Ectodermal cell (in vitro differentiated cells): Measurements from ENCODE around the gene TMPRSS6.

Source experiments
- H3K27ac ChIP-seq: 2 replicates; pipeline ENCODE4 v1.7.0; 2013; ENCODE audit warnings: mild to moderate bottlenecking, low read depth, low read length; ENCODE audit not compliant: insufficient read depth, poor library complexity, severe bottlenecking
- H3K27me3 ChIP-seq: 2 replicates; pipeline ENCODE4 v1.7.0; 2013; ENCODE audit warnings: mild to moderate bottlenecking, low read length; ENCODE audit not compliant: insufficient read depth, control insufficient read depth, poor library complexity, severe bottlenecking
- H3K36me3 ChIP-seq: one replicate; pipeline ENCODE4 v1.7.0; 2013; ENCODE audit warnings: low read length; ENCODE audit not compliant: control insufficient read depth, insufficient read depth
- H3K4me1 ChIP-seq: one replicate; pipeline ENCODE4 v1.7.0; 2013; ENCODE audit warnings: low read length; ENCODE audit not compliant: control insufficient read depth, insufficient read depth
- H3K4me3 ChIP-seq: 2 replicates; pipeline ENCODE4 v1.7.0; 2013; ENCODE audit warnings: low read depth, low read length, control low read depth; ENCODE audit not compliant: insufficient read depth
- H3K9me3 ChIP-seq: 2 replicates; pipeline ENCODE4 v1.7.0; 2013; ENCODE audit warnings: mild to moderate bottlenecking, low read length, moderate library complexity; ENCODE audit not compliant: control insufficient read depth
- WGBS, 2 experiments: methylation state at CpG; one replicate each; pipeline ENCODE4 v1.1.7; 2013; ENCODE audit warnings: missing lambda C conversion rate in 2 of 2; 5-methylcytosine and 5-hydroxymethylcytosine counted together

The TMPRSS6 gene

GRCh38 chr22:37069319-37069718 lies 40.2 kb downstream of the TMPRSS6 start:
- Histone ChIP-seq H3K9me3 (no peaks in the 10 kb centered on the region), H3K4me3 (no peak overlapping the region), H3K36me3 (no peaks in the 10 kb centered on the region), H3K4me1 (peaks cover 3% of the 10 kb centered on the region), H3K27ac (no peak overlapping the region), H3K27me3 (peaks cover 49% of the 10 kb centered on the region)
- WGBS, 2 experiments = 57 to 69% methylated on average over 9 to 11 of the region's 11 CpGs

GRCh38 chr22:37068859-37069258 lies 40.7 kb downstream of the TMPRSS6 start:
- H3K4me3 ChIP-seq = no peak overlapping the region
- peaks cover 48% of the 10 kb centered on the region for H3K27me3 ChIP-seq
- no peak overlapping the region for H3K27ac ChIP-seq
- no peaks in the 10 kb centered on the region for H3K36me3 ChIP-seq
- peaks cover 3% of the 10 kb centered on the region for H3K4me1 ChIP-seq
- H3K9me3 ChIP-seq = no peaks in the 10 kb centered on the region
- WGBS, 2 experiments = 4 to 5% methylated on average over 36 of the region's 36 CpGs

- no peak overlapping the region for H3K4me3 ChIP-seq
- WGBS, 2 experiments = 87 to 89% methylated on average over 10 of the region's 10 CpGs
- no peaks in the 10 kb centered on the region for H3K9me3 ChIP-seq
- H3K27ac ChIP-seq = no peak overlapping the region
- H3K27me3 ChIP-seq = peaks cover 46% of the 10 kb centered on the region
- peaks cover 10% of the 10 kb centered on the region for H3K4me1 ChIP-seq
- no peaks in the 10 kb centered on the region for H3K36me3 ChIP-seq
Measured at GRCh38 chr22:37067428-37067827, 42.1 kb downstream of the TMPRSS6 start.

GRCh38 chr22:37065961-37066360 lies 43.6 kb downstream of the TMPRSS6 start:
- 92% methylated on average over 9 of the region's 9 CpGs for WGBS, 2 experiments
- Histone ChIP-seq H3K9me3 (no peaks in the 10 kb centered on the region), H3K4me1 (peaks cover 10% of the 10 kb centered on the region), H3K27me3 (peaks cover 37% of the 10 kb centered on the region), H3K27ac (no peak overlapping the region), H3K4me3 (no peak overlapping the region), H3K36me3 (no peaks in the 10 kb centered on the region)

GRCh38 chr22:37065180-37065579 lies 44.3 kb downstream of the TMPRSS6 start:
- H3K9me3 ChIP-seq = no peaks in the 10 kb centered on the region
- WGBS, 2 experiments = 90 to 93% methylated on average over 3 of the region's 3 CpGs
- H3K4me3 ChIP-seq = no peak overlapping the region
- peaks cover 10% of the 10 kb centered on the region for H3K4me1 ChIP-seq
- H3K36me3 ChIP-seq = no peaks in the 10 kb centered on the region
- peaks cover 29% of the 10 kb centered on the region for H3K27me3 ChIP-seq
- no peak overlapping the region for H3K27ac ChIP-seq

GRCh38 chr22:37064553-37064952 lies 45.0 kb downstream of the TMPRSS6 start:
- H3K27me3 ChIP-seq = peaks cover 23% of the 10 kb centered on the region
- no peak overlapping the region for H3K27ac ChIP-seq
- H3K4me3 ChIP-seq = no peak overlapping the region
- no peaks in the 10 kb centered on the region for H3K9me3 ChIP-seq
- WGBS, 2 experiments = 90 to 94% methylated on average over 11 of the region's 11 CpGs
- H3K4me1 ChIP-seq = peaks cover 10% of the 10 kb centered on the region
- H3K36me3 ChIP-seq = no peaks in the 10 kb centered on the region

- no peak overlapping the region for H3K27ac ChIP-seq
- H3K36me3 ChIP-seq = no peaks in the 10 kb centered on the region
- no peak overlapping the region for H3K4me3 ChIP-seq
- 92 to 94% methylated on average over 28 of the region's 28 CpGs for WGBS, 2 experiments
- peaks cover 14% of the 10 kb centered on the region for H3K27me3 ChIP-seq
- H3K9me3 ChIP-seq = no peaks in the 10 kb centered on the region
- H3K4me1 ChIP-seq = peaks cover 10% of the 10 kb centered on the region
Measured at GRCh38 chr22:37063431-37064420, 45.8 kb downstream of the TMPRSS6 start.

GRCh38 chr22:37062702-37063381 lies 46.7 kb downstream of the TMPRSS6 start:
- H3K36me3 ChIP-seq = no peaks in the 10 kb centered on the region
- no peaks in the 10 kb centered on the region for H3K9me3 ChIP-seq
- 75% methylated on average over 15 of the region's 15 CpGs for WGBS, 2 experiments
- no peak overlapping the region for H3K27ac ChIP-seq
- H3K27me3 ChIP-seq = peaks cover 5% of the 10 kb centered on the region
- no peak overlapping the region for H3K4me3 ChIP-seq
- H3K4me1 ChIP-seq = peaks cover 8% of the 10 kb centered on the region

- Histone ChIP-seq H3K4me1 (peaks cover 8% of the 10 kb centered on the region), H3K27me3 (peaks cover under 1% of the 10 kb centered on the region), H3K9me3 (no peaks in the 10 kb centered on the region), H3K4me3 (no peak overlapping the region), H3K36me3 (peaks cover under 1% of the 10 kb centered on the region), H3K27ac (no peak overlapping the region)
- 66 to 67% methylated on average over 7 of the region's 7 CpGs for WGBS, 2 experiments
Measured at GRCh38 chr22:37062376-37062675, 47.2 kb downstream of the TMPRSS6 start.

GRCh38 chr22:37061611-37062375 lies 47.7 kb downstream of the TMPRSS6 start:
- Histone ChIP-seq H3K9me3 (no peaks in the 10 kb centered on the region), H3K27me3 (no peaks in the 10 kb centered on the region), H3K36me3 (peaks cover 3% of the 10 kb centered on the region), H3K4me1 (peaks cover 8% of the 10 kb centered on the region), H3K27ac (no peak overlapping the region), H3K4me3 (no peak overlapping the region)
- whole genome bisulfite sequencing, 2 experiments = 88 to 91% methylated on average over 8 to 10 of the region's 10 CpGs
